ENCODE results near the gene HLCS.

The HLCS gene

GRCh38 chr21:36728371-36729111 is 237.9 kb downstream of the HLCS start:
- no peak for DNase-seq
- TF ChIP-seq EZH2phosphoT487 (IDR thresholded peaks at IDR 0.05; ENCODE audit: low read length) (no peak), EZH2 (optimal IDR thresholded peaks at IDR 0.05; ENCODE audit: low read depth, low read length) (no peak)
- TF ChIP-seq, protein P1, sequence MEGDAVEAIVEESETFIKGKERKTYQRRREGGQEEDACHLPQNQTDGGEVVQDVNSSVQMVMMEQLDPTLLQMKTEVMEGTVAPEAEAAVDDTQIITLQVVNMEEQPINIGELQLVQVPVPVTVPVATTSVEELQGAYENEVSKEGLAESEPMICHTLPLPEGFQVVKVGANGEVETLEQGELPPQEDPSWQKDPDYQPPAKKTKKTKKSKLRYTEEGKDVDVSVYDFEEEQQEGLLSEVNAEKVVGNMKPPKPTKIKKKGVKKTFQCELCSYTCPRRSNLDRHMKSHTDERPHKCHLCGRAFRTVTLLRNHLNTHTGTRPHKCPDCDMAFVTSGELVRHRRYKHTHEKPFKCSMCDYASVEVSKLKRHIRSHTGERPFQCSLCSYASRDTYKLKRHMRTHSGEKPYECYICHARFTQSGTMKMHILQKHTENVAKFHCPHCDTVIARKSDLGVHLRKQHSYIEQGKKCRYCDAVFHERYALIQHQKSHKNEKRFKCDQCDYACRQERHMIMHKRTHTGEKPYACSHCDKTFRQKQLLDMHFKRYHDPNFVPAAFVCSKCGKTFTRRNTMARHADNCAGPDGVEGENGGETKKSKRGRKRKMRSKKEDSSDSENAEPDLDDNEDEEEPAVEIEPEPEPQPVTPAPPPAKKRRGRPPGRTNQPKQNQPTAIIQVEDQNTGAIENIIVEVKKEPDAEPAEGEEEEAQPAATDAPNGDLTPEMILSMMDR (IDR thresholded peaks at IDR 0.05; ENCODE audit: low read length) = no peak
- H4K20me1 ChIP-seq (ENCODE audit: insufficient read depth, low read length) = no peaks in the 10 kb centered on the region
- no peaks in the 10 kb centered on the region for H3K4me1 ChIP-seq (ENCODE audit: low read length)
- no peaks in the 10 kb centered on the region for H3K36me3 ChIP-seq (replicated peaks; ENCODE audit: insufficient read depth, low read length)
- H3K4me2 ChIP-seq (ENCODE audit: low read depth, low read length) = no peak overlapping the region
- no peak overlapping the region for H2AFZ ChIP-seq (ENCODE audit: low read length)
- no peaks in the 10 kb centered on the region for H3K79me2 ChIP-seq (ENCODE audit: low read length)
- H3K27ac ChIP-seq (ENCODE audit: low read length) = no peak overlapping the region
- no peaks in the 10 kb centered on the region for H3K9me3 ChIP-seq (replicated peaks; ENCODE audit: insufficient read depth, low read length)
- H3K9ac ChIP-seq (ENCODE audit: low read length) = no peak overlapping the region
- no peaks in the 10 kb centered on the region for H3F3A ChIP-seq (ENCODE audit: insufficient read depth, low read length)
- H3K9me2 ChIP-seq (replicated peaks; ENCODE audit: insufficient read depth, low read length) = no peaks in the 10 kb centered on the region
- no peak overlapping the region for H3K4me3 ChIP-seq (ENCODE audit: low read length)
- H3K27me3 ChIP-seq (replicated peaks; ENCODE audit: insufficient read depth, low read length) = peaks cover 37% of the 10 kb centered on the region

- H3K4me2 ChIP-seq (ENCODE audit: low read depth, low read length) = no peak overlapping the region
- H3K9ac ChIP-seq (ENCODE audit: low read length) = no peak overlapping the region
- H2AFZ ChIP-seq (ENCODE audit: low read length) = no peak overlapping the region
- H3K4me1 ChIP-seq (ENCODE audit: low read length) = no peaks in the 10 kb centered on the region
- no peaks in the 10 kb centered on the region for H3K9me2 ChIP-seq (replicated peaks; ENCODE audit: insufficient read depth, low read length)
- no peaks in the 10 kb centered on the region for H3K79me2 ChIP-seq (ENCODE audit: low read length)
- no peaks in the 10 kb centered on the region for H3K9me3 ChIP-seq (replicated peaks; ENCODE audit: insufficient read depth, low read length)
- peaks cover 37% of the 10 kb centered on the region for H3K27me3 ChIP-seq (replicated peaks; ENCODE audit: insufficient read depth, low read length)
- no peaks in the 10 kb centered on the region for H3F3A ChIP-seq (ENCODE audit: insufficient read depth, low read length)
- TF ChIP-seq, protein P1 (IDR thresholded peaks at IDR 0.05; ENCODE audit: low read length) = no peak
- TF ChIP-seq EZH2 (optimal IDR thresholded peaks at IDR 0.05; ENCODE audit: low read depth, low read length) (no peak), EZH2phosphoT487 (IDR thresholded peaks at IDR 0.05; ENCODE audit: low read length) (no peak)
- H4K20me1 ChIP-seq (ENCODE audit: insufficient read depth, low read length) = no peaks in the 10 kb centered on the region
- DNase-seq = no peak
- H3K36me3 ChIP-seq (replicated peaks; ENCODE audit: insufficient read depth, low read length) = no peaks in the 10 kb centered on the region
- no peak overlapping the region for H3K27ac ChIP-seq (ENCODE audit: low read length)
- H3K4me3 ChIP-seq (ENCODE audit: low read length) = no peak overlapping the region
Measured at GRCh38 chr21:36727866-36728265, 238.6 kb downstream of the HLCS start.

DNA sequence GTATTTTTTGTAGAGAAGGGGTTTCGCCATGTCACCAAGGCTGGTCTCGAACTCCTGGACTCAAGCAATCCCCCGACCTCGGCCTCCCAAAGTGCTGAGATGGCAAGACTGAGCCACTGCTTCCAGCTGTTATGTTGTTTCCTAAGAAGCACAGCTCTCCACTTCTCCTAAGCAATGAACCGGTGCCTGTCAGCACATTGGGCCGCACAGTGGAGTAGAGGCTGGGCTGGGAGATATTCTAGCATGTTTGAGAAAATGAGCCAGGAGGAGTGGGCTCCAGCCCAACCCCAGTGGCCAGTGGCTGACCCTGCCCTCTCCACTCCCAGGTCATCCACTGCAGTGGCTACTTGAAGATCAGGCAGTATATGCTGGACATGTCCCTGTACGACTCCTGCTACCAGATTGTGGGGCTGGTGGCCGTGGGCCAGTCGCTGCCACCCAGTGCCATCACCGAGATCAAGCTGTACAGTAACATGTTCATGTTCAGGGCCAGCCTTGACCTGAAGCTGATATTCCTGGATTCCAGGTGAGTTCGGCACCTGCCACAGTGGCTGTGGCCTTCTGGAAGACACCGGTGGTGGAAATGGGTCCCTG is 240.6 kb downstream of the HLCS start:
- no peak for DNase-seq
- Histone ChIP-seq H3K9me2 (replicated peaks; ENCODE audit: insufficient read depth, low read length) (no peaks in the 10 kb centered on the region), H3K9me3 (replicated peaks; ENCODE audit: insufficient read depth, low read length) (no peaks in the 10 kb centered on the region), H3F3A (ENCODE audit: insufficient read depth, low read length) (no peaks in the 10 kb centered on the region), H3K9ac (ENCODE audit: low read length) (no peak overlapping the region), H3K4me3 (ENCODE audit: low read length) (no peak overlapping the region), H3K4me1 (ENCODE audit: low read length) (no peaks in the 10 kb centered on the region), H3K27ac (ENCODE audit: low read length) (no peak overlapping the region), H2AFZ (ENCODE audit: low read length) (no peak overlapping the region), H3K36me3 (replicated peaks; ENCODE audit: insufficient read depth, low read length) (no peaks in the 10 kb centered on the region), H3K79me2 (ENCODE audit: low read length) (no peaks in the 10 kb centered on the region), H3K27me3 (replicated peaks; ENCODE audit: insufficient read depth, low read length) (peaks cover 30% of the 10 kb centered on the region), H4K20me1 (ENCODE audit: insufficient read depth, low read length) (no peaks in the 10 kb centered on the region), H3K4me2 (ENCODE audit: low read depth, low read length) (no peak overlapping the region)
- TF ChIP-seq, protein P1 (IDR thresholded peaks at IDR 0.05; ENCODE audit: low read length) = no peak
- TF ChIP-seq EZH2phosphoT487 (IDR thresholded peaks at IDR 0.05; ENCODE audit: low read length) = no peak
- no peak for TF ChIP-seq EZH2 (optimal IDR thresholded peaks at IDR 0.05; ENCODE audit: low read depth, low read length)
